NCI-H1417 treated with DMSO at 0.1 percent for 48 hours (cell line): ENCODE measurements around the gene RPL10A.

Experiments used
- DNase-seq: peaks from one replicate; lab custom pipeline; 2025; lab: John Stamatoyannopoulos, UW

Gene RPL10A

DNA sequence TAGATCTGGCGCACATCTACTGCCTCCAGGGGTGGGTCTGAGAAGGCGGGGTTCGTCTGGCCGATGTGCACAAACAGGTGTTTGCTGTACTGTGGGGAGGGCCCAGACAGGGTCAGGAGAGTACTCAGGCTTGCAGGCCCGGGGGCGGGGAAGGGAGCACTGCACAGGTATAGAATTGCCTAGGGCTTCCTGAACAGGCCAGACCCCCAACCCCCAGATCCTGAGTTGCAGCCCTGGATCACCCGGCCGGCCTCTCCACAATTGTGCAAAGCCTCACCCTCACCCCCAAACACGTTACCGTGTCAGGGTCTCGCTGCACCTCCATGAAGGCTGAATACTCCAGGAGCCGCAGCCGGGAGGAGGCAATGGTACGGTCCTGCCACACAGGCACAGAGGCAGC lies 7.8 kb downstream of the RPL10A start:
- no peak for DNase-seq

- DNase-seq: no peak
Observed at GRCh38 chr6:35477028-35477427, 8.8 kb downstream of the RPL10A start.

DNA sequence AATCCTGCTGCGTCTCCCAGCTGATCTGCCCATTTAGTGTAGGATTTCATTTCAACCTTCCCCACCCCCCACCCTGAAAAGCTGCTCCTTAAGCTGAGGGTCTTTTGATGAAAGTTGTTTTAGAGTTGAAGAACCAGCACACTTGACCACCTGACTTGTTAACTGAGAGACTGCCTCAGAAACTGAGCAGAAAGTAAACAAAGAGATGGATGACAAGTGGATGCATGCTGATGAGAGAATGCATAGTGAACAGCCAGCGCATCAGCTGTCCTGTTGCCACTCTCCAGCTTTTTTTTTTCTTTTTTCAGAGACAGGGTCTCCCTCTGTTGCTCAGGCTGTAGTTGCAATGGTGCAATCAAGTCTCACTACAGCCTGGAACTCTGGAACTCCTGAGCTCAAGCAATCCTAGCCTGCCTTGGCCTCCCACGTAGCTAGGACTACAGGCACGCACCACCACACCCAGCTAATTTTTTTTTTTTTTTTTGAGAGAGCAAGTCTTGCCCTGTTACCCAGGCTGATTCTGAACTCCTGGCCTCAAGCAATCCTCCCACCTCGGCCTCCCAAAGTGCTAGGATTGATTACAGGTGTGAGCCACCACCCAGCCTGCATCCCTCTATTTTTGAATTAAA lies 9.5 kb downstream of the RPL10A start:
- peak; percentile 21 for DNase-seq

DNA sequence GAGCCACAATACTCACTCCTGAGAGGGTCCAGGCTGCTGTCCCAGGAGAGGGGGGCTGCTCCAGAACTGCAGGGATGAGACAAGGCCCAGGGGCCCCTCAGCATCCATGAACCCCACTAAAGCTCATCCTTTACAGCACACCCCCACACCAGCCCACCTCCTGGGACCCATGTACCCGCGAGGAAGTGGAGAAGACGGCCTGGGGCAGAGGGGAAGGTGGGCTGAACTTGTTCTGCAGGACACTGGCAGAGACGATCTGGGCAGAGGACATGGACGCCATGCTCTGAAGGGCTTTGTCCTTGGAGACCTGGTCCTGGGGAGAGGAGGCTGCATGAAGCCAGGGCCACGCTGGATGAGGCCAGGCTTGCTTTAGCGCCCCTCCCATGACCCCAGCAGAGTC lies 10.1 kb downstream of the RPL10A start:
- no peak for DNase-seq

DNA sequence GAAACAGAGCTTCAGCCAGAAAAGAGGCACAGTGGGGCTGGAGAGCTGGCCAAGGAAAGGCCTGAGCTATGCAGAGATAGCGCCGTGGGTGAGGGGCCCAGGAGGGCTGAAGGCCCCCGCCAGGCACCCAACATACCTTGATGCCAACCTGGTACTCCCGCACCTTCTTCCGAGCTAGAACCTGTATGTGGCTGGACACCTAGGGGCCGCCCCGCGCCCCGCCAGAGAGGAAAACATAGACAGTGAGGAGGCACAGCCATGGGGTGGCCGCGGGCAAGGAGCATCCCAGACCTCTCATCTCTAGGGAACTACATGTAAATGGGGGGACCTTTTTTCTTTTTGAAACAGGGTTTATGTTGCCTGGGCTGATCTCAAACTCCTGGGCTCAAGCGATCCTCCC lies 12.0 kb downstream of the RPL10A start:
- DNase-seq: no peak

DNA sequence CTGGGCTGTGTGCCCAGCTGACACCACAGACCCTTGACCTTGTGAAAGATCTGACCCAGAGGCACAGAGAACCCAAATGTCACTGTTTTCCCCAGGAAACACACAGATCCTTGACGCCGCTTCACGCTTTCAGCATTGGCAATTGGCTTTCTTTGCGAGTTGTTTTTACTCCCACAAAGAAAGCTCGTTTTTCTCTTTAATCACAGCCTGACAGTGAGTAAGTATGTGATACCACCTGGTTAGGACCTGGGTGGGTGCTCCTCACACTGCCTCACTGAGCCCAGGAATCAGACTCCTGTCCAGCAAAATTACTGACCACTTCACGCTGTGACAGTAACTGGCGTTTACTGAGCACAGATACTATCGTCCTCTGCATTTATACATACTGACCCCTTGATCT lies 13.0 kb downstream of the RPL10A start:
- no peak for DNase-seq

DNA sequence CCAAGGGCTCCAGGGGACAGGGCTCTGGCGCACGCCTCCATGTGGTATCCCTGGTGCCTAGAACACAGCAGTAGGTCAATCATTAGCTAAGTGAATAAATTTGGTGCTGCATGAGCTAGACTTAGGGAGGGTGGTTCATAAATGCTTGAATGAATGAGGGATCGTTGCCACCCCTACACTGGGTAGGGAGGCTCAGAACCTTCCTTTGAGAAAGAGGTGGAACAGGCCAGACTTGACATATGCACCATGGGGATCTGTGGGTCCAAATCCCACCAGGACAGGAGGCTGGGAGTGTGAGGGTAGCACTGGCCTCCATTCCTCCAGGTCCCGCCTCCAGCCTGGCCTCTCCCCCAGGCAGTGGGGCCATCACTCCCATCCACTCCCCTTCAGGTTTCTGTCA lies 14.9 kb downstream of the RPL10A start:
- no peak for DNase-seq

GRCh38 chr6:35483490-35483889 lies 15.3 kb downstream of the RPL10A start:
- DNase-seq: no peak

GRCh38 chr6:35483893-35484645 lies 15.9 kb downstream of the RPL10A start:
- no peak for DNase-seq

- DNase-seq: no peak
Observed at GRCh38 chr6:35484921-35485392, 16.8 kb downstream of the RPL10A start.

DNA sequence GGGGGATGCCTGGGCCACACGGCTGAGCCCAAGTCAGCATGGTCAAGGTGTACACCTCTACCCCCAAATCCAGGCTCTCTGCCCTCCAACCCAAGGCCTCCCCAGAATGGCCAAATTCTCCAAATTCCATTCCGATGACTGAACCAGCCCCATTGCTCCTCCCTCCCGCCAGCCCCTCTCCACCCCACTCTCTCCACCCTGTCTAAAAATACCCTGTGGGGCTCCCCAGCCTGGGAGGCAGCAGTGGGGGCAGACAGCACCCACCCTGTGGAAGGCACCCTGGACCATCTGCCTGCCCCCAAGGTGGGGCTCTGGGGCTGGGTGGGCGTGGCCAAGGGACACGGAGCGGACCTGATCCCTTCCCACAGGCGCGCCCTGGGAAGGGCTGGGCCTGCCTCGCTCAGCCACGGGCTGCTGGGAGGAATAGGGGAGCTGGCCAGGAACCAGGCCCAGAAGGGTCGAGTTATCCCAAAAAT lies 17.2 kb downstream of the RPL10A start:
- no peak for DNase-seq

DNA sequence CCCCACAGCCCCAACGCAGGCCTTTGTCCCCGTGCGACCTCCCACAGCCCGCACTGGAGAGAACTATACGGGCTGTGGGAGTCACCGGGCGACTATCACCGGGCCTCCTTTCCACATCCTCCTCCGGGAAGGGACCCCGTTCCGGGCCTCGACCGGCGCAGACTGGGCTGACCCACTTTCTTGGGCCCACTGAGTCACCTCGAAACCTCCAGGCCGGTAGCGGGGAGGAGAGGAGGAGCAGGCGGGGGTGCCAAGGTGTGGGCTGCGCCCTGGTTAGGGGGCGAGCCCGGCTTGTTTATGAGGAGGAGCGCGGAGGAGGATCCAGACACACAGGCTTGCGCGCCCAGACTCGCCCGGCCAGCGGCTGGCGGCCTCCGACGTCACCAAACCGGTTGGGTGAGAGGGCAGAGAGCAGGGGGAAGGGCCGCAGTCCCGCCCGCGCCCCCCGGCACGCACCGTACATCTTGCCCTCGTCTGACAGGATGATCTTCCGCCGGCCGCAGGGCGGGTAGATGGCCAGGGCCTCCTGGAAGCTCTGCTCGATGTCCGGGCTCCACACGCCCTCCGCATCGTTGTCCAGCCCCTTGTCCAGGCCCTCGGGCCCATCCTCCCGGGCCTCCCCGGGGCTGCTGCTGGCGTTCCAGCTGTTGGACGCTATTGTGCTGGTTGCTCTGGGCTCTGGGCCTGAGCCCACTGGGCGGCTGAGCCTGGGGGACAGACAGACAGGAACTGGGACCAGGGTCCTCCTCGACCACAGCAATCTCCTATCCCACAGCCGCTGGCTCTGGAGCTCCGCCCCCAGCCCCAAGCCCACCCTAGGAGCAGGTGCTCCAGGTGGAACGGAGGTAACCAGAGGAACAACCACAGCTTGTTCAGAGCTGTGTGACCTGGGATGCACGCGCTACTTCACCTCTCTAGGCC lies 18.1 kb downstream of the RPL10A start:
- DNase-seq: no peak

DNA sequence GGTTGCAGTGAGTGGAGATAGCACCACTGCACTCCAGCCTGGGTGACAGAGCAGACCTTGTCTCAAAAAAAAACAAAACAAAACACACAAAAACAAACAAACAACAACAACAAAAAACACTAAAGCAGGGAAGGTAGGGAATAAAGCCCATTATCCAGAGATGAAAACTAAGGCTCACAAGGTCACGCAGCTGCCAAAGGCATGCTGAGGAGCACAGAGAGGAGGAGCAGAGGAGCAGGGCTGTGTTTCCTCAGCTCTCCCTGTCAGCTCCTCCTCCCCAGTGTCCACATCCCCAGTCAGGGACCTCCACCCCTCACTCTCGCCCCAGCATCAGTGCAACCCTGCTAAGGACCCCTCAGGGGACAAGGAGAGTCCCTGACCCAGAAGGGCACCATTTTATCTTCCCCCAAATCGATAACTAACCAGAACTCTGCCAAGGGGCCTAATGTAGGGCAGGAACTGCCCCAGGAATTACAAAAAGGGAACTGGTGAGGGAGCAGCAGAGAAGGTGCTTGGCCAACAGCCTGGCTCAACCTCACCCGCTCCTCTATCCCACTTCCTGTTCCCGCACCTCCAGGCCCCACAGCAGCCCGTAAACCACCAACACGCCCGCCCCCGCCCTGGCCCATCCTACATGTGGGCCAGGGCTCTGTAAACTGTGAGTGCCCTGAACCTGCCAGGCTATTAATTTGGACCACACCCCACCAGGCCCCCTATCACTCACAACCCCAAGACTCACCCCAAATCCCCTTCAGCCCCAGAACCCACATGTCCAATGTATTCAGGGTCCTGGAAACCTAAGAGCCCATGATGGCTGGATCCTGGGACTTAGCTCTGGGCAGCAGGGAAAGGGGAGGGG lies 19.7 kb downstream of the RPL10A start:
- no peak for DNase-seq

- DNase-seq: no peak
Observed at GRCh38 chr6:35488517-35488862, 20.3 kb downstream of the RPL10A start.

DNA sequence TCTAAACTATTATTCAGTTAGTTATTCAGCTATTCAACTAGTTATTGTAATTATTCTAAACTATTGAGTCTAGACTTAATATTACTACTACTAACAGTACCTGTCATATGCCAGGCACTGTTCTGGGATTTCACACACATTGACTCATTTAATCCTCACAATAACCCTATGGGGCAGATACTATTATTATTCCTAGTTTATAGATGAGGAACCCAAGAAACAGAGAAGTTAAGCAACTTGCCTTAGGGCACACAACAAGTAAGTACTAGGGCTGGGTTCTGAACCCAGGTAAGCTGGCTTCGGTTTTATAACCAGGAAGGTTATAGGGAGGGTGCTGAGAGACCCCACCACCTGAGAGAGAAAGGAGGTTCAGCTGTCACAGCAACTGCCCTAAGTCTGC lies 20.9 kb downstream of the RPL10A start:
- no peak for DNase-seq

- no peak for DNase-seq
Observed at GRCh38 chr6:35489995-35490791, 22.0 kb downstream of the RPL10A start.

GRCh38 chr6:35490821-35491557 lies 22.8 kb downstream of the RPL10A start:
- no peak for DNase-seq

DNA sequence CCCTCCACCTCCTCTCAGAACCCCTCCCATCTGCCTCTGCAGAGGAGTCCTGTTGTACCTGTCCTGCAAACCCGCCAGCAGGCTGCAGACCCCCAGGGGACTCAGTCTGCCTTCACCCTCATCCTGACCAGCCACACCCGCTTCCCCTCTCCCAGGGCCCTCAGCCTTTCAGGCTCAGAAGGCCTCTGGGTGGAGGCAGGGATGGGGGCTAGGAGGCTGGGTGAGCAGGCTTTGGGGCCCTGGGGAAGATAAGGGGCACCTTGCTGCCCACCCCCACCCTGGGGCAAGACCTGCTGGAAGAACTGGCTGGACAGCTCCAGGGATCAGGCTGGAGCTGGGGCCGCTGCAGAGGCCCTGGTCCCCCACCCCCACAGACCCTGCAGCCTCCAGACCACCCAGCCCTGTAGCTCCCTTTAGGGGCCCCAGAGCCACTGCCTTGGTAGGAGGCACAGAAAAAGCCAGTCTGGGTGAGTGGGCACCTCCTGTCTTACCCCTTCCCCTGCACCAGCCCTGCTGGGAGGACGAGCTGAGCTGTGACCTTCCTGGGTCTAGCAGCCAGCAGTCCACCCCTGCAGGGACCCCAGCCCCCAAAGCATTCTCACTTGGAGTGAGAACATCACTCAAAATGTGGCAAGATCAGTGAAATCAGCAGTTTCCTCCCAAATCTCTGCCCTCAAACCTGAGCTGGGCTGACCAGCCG lies 23.5 kb downstream of the RPL10A start:
- DNase-seq: no peak

DNA sequence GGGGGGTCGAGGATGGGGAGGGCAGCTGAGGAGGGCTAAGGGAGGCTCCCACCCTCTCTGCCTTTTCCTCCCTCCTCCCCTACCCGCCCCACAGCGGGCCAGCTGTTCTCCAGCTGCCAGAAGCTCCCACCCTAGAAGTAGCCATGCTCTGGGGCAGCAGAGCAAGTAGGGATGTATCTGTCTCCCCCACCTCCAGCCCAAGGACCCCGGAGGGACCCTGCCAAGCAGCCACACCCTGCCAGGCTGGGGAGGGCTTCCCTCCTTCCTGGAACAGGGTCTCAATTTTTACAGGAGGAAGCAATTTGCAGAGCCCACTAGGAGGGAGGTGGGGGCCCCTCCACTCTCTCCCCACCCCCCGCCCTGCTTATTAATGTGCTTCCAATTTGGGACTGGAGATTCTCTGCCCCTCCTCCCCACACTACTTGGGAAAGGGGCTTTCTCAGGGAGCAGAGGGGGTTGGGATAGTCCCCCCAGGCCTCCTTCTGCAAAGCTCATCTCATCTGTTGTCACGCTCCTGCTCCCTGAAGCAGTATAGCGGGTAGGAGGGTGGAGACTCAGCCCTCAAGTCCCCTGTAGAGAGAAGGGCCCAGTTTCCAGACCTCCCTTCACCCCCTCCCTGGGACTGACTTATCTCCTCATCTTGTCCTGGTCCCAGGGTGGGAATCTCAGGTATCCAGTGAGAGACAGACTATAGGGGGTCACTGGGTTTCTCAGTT lies 24.2 kb downstream of the RPL10A start:
- no peak for DNase-seq
